SK-N-SH treated with all-trans-retinoic acid at 6 μM for 48 hours (cell line): Measurements from ENCODE around the gene CPVL.

Experiments
- ATAC-seq: fragments of 200-7000 bp; cut with Tn5 transposase; 3 replicates; pipeline ENCODE4 v1.9.1; 2020; ENCODE audit warnings: mild to moderate bottlenecking, moderate library complexity
- ARNTL ChIP-seq: fragments of 450-650 bp; formaldehyde crosslinking; IDR thresholded peaks from 2 replicates; pipeline ENCODE4 v1.5.0; 2020; ENCODE audit warnings: low read depth, mild to moderate bottlenecking, moderate library complexity, borderline replicate concordance
- CSDC2 ChIP-seq: fragments of 250-450 bp; sonication (Bioruptor Pico); IDR thresholded peaks from 2 replicates; pipeline ENCODE4 v1.5.0; 2020; ENCODE audit warnings: mild to moderate bottlenecking, moderate library complexity
- ESRRG ChIP-seq: fragments of 250-450 bp; sonication (Bioruptor Pico); IDR thresholded peaks from 2 replicates; pipeline ENCODE4 v1.6.1; 2021; ENCODE audit warnings: mild to moderate bottlenecking
- GLIS3 ChIP-seq: fragments of 250-450 bp; sonication (Bioruptor Pico); IDR thresholded peaks from 2 replicates; pipeline ENCODE4 v1.5.0; 2020; ENCODE audit warnings: mild to moderate bottlenecking, moderate library complexity
- ISL1 ChIP-seq: fragments of 250-450 bp; sonication (Bioruptor Pico); IDR thresholded peaks from 2 replicates; pipeline ENCODE4 v2.1.2; 2022; ENCODE audit warnings: mild to moderate bottlenecking, moderate library complexity
- OSR1 ChIP-seq: fragments of 250-450 bp; sonication (Bioruptor Pico); IDR thresholded peaks from 2 replicates; pipeline ENCODE4 v1.8.0; 2022; ENCODE audit warnings: moderate library complexity, mild to moderate bottlenecking, inconsistent platforms
- PPARA ChIP-seq: fragments of 250-450 bp; sonication (Bioruptor Pico); IDR thresholded peaks from 2 replicates; pipeline ENCODE4 v1.5.0; 2020; ENCODE audit warnings: mild to moderate bottlenecking, borderline replicate concordance
- RARB ChIP-seq: fragments of 250-450 bp; sonication (Bioruptor Pico); IDR thresholded peaks from 2 replicates; pipeline ENCODE4 v1.8.0; 2021; ENCODE audit warnings: mild to moderate bottlenecking, moderate library complexity
- TCF4 ChIP-seq: fragments of 250-450 bp; sonication (Bioruptor Pico); IDR thresholded peaks from 2 replicates; pipeline ENCODE4 v1.8.0; 2021; ENCODE audit warnings: mild to moderate bottlenecking, moderate library complexity, borderline replicate concordance
- TOX ChIP-seq: fragments of 250-450 bp; sonication (Bioruptor Pico); IDR thresholded peaks from 2 replicates; pipeline ENCODE4 v1.8.0; 2021; ENCODE audit warnings: mild to moderate bottlenecking, moderate library complexity, borderline replicate concordance
- ZC3H10 ChIP-seq: fragments of 250-450 bp; sonication (Bioruptor Pico); IDR thresholded peaks from 2 replicates; pipeline ENCODE4 v1.5.1; 2021; ENCODE audit warnings: mild to moderate bottlenecking, moderate library complexity
- ZFP3 ChIP-seq: fragments of 250-450 bp; sonication (Bioruptor Pico); IDR thresholded peaks from 2 replicates; pipeline ENCODE4 v1.5.0; 2020; ENCODE audit warnings: mild to moderate bottlenecking, moderate library complexity
- ZFP30 ChIP-seq: fragments of 450-650 bp; formaldehyde crosslinking; IDR thresholded peaks from 2 replicates; pipeline ENCODE4 v1.5.0; 2022; ENCODE audit warnings: mild to moderate bottlenecking, moderate library complexity
- ZNF565 ChIP-seq: fragments of 450-650 bp; formaldehyde crosslinking; conservative IDR thresholded peaks from 2 replicates; pipeline ENCODE4 v1.5.0; 2020; ENCODE audit warnings: low read depth, mild to moderate bottlenecking, moderate library complexity
- ZNF70 ChIP-seq: fragments of 450-650 bp; formaldehyde crosslinking; IDR thresholded peaks from 2 replicates; pipeline ENCODE4 v1.5.0; 2020; ENCODE audit warnings: mild to moderate bottlenecking, moderate library complexity
- ZNF8 ChIP-seq: fragments of 450-650 bp; formaldehyde crosslinking; IDR thresholded peaks from 2 replicates; pipeline ENCODE4 v1.5.0; 2020; ENCODE audit warnings: mild to moderate bottlenecking, moderate library complexity
- TF ChIP-seq, protein P1 (sequence below): fragments of 250-450 bp; sonication (Bioruptor Pico); IDR thresholded peaks from 2 replicates; pipeline ENCODE4 v1.5.1; 2020; ENCODE audit warnings: low read depth, mild to moderate bottlenecking, moderate library complexity
- TF ChIP-seq, protein P2 (sequence below): fragments of 250-450 bp; sonication (Bioruptor Pico); IDR thresholded peaks from 2 replicates; pipeline ENCODE4 v1.8.0; 2020; ENCODE audit warnings: mild to moderate bottlenecking, moderate library complexity, borderline replicate concordance
- TF ChIP-seq, protein P3 (sequence below): fragments of 250-450 bp; sonication (Bioruptor Pico); IDR thresholded peaks from 2 replicates; pipeline ENCODE4 v1.5.1; 2021; ENCODE audit warnings: mild to moderate bottlenecking, moderate library complexity
- TF ChIP-seq, protein P4 (sequence below): fragments of 250-450 bp; sonication (Bioruptor Pico); IDR thresholded peaks from 2 replicates; pipeline ENCODE4 v1.5.0; 2020; ENCODE audit warnings: mild to moderate bottlenecking, moderate library complexity
- TF ChIP-seq, protein P5 (sequence below): fragments of 250-450 bp; sonication (Bioruptor Pico); IDR thresholded peaks from 2 replicates; pipeline ENCODE4 v1.8.0; 2021; ENCODE audit warnings: low read depth, mild to moderate bottlenecking, moderate library complexity, borderline replicate concordance

CPVL gene

DNA sequence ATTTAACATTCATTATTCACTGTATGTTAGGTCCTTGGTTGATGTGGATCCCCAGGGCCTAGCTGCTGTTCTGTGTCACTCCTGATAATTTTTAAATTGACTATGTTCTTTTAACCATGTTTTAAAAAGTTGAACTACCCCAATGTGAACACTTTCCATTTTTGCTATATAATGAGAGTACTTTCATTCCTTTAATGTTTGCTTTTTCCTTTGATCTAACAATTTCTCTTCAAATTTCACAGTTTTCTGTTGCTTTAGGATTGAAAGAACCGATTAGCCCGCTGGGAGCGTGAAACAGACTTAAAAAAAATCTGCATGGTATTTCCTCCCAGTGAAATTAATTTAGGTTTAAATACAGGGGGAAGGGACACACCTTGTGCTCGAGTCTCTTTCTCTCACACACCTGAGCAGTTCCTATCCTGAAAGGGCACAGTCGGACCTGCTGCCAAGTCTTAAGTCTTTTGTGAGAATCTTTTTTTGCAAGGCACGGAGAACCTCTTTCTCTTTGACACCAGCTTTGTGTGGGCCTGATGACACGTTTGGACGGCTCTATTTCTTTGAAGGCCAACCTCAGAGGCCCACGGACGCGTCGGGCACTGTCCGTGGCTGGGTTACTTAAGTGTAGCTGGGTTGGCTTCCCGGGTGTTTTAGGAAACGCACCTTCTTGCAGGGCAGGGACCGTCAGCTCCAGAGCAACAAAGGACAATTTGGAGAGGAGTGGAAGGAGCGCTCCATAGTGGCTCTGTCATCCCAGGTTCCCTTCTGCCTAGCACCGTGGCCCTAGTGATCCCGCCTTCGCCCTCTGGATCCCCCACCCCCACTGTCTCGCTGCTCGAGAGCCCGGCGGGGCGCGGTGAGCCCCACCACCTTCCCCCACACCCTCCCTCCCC is 47.2 kb upstream of the CPVL start:
- ATAC-seq: no peak
- no peak for TF ChIP-seq CSDC2 (CRISPR knock-in tag)
- TF ChIP-seq TOX (CRISPR knock-in tag): no peak
- TF ChIP-seq RARB (CRISPR knock-in tag): no peak
- TF ChIP-seq, protein P1, sequence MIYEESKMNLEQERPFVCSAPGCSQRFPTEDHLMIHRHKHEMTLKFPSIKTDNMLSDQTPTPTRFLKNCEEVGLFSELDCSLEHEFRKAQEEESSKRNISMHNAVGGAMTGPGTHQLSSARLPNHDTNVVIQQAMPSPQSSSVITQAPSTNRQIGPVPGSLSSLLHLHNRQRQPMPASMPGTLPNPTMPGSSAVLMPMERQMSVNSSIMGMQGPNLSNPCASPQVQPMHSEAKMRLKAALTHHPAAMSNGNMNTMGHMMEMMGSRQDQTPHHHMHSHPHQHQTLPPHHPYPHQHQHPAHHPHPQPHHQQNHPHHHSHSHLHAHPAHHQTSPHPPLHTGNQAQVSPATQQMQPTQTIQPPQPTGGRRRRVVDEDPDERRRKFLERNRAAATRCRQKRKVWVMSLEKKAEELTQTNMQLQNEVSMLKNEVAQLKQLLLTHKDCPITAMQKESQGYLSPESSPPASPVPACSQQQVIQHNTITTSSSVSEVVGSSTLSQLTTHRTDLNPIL (CRISPR knock-in tag): no peak
- no peak for TF ChIP-seq ZFP30 (CRISPR knock-in tag)
- TF ChIP-seq, protein P2, sequence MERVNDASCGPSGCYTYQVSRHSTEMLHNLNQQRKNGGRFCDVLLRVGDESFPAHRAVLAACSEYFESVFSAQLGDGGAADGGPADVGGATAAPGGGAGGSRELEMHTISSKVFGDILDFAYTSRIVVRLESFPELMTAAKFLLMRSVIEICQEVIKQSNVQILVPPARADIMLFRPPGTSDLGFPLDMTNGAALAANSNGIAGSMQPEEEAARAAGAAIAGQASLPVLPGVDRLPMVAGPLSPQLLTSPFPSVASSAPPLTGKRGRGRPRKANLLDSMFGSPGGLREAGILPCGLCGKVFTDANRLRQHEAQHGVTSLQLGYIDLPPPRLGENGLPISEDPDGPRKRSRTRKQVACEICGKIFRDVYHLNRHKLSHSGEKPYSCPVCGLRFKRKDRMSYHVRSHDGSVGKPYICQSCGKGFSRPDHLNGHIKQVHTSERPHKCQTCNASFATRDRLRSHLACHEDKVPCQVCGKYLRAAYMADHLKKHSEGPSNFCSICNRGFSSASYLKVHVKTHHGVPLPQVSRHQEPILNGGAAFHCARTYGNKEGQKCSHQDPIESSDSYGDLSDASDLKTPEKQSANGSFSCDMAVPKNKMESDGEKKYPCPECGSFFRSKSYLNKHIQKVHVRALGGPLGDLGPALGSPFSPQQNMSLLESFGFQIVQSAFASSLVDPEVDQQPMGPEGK (CRISPR knock-in tag): no peak
- no peak for TF ChIP-seq TCF4 (CRISPR knock-in tag)
- TF ChIP-seq, protein P3, sequence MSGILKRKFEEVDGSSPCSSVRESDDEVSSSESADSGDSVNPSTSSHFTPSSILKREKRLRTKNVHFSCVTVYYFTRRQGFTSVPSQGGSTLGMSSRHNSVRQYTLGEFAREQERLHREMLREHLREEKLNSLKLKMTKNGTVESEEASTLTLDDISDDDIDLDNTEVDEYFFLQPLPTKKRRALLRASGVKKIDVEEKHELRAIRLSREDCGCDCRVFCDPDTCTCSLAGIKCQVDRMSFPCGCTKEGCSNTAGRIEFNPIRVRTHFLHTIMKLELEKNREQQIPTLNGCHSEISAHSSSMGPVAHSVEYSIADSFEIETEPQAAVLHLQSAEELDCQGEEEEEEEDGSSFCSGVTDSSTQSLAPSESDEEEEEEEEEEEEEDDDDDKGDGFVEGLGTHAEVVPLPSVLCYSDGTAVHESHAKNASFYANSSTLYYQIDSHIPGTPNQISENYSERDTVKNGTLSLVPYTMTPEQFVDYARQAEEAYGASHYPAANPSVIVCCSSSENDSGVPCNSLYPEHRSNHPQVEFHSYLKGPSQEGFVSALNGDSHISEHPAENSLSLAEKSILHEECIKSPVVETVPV: no peak
- no peak for TF ChIP-seq ZC3H10 (CRISPR knock-in tag)
- TF ChIP-seq ARNTL (CRISPR knock-in tag): no peak
- no peak for TF ChIP-seq ESRRG (CRISPR knock-in tag)
- no peak for TF ChIP-seq OSR1 (CRISPR knock-in tag)
- TF ChIP-seq, protein P4, sequence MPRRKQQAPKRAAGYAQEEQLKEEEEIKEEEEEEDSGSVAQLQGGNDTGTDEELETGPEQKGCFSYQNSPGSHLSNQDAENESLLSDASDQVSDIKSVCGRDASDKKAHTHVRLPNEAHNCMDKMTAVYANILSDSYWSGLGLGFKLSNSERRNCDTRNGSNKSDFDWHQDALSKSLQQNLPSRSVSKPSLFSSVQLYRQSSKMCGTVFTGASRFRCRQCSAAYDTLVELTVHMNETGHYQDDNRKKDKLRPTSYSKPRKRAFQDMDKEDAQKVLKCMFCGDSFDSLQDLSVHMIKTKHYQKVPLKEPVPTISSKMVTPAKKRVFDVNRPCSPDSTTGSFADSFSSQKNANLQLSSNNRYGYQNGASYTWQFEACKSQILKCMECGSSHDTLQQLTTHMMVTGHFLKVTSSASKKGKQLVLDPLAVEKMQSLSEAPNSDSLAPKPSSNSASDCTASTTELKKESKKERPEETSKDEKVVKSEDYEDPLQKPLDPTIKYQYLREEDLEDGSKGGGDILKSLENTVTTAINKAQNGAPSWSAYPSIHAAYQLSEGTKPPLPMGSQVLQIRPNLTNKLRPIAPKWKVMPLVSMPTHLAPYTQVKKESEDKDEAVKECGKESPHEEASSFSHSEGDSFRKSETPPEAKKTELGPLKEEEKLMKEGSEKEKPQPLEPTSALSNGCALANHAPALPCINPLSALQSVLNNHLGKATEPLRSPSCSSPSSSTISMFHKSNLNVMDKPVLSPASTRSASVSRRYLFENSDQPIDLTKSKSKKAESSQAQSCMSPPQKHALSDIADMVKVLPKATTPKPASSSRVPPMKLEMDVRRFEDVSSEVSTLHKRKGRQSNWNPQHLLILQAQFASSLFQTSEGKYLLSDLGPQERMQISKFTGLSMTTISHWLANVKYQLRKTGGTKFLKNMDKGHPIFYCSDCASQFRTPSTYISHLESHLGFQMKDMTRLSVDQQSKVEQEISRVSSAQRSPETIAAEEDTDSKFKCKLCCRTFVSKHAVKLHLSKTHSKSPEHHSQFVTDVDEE (CRISPR knock-in tag): no peak
- no peak for TF ChIP-seq ZNF8
- TF ChIP-seq, protein P5, sequence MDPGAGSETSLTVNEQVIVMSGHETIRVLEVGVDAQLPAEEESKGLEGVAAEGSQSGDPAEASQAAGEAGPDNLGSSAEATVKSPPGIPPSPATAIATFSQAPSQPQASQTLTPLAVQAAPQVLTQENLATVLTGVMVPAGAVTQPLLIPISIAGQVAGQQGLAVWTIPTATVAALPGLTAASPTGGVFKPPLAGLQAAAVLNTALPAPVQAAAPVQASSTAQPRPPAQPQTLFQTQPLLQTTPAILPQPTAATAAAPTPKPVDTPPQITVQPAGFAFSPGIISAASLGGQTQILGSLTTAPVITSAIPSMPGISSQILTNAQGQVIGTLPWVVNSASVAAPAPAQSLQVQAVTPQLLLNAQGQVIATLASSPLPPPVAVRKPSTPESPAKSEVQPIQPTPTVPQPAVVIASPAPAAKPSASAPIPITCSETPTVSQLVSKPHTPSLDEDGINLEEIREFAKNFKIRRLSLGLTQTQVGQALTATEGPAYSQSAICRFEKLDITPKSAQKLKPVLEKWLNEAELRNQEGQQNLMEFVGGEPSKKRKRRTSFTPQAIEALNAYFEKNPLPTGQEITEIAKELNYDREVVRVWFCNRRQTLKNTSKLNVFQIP (CRISPR knock-in tag): no peak
- no peak for TF ChIP-seq PPARA (CRISPR knock-in tag)
- no peak for TF ChIP-seq ISL1 (CRISPR knock-in tag)
- no peak for TF ChIP-seq GLIS3 (CRISPR knock-in tag)
- TF ChIP-seq, all 23 proteins: peak for 0

DNA sequence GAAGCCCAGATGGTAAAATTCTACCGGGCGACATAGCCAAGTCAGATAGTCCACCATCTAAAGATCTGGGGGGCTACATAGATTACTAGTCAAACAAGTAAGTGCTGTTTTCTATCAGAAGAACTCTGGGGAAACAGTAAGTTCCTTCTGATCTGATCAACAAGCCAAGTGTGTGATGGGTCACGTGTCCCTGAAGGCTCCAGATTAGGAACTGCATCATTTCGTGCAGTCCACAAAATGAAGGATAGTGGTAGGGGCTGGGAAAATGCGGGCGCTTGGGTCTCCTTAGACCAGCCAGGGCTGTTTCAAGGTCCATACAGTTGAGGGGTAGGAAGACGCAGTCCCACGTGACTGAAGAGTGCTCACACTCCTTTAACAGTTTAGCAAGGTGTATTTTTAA is 46.5 kb upstream of the CPVL start:
- TF ChIP-seq ZNF565 (CRISPR knock-in tag) (no peak), ZC3H10 (CRISPR knock-in tag) (no peak), ZNF70 (CRISPR knock-in tag) (no peak), ARNTL (CRISPR knock-in tag) (no peak), ISL1 (CRISPR knock-in tag) (no peak), ZFP3 (CRISPR knock-in tag) (no peak), GLIS3 (CRISPR knock-in tag) (no peak), TCF4 (CRISPR knock-in tag) (no peak)
- TF ChIP-seq, protein P5 (CRISPR knock-in tag): no peak
- TF ChIP-seq, all 23 proteins: peak for 0
- ATAC-seq: no peak
